EH (cell line): ENCODE measurements around the gene ZNF331.

Experiments used
- DNase-seq: peaks from one replicate; pipeline ENCODE4 v3.0.0-alpha.2; 2015; ENCODE audit warnings: low read depth

The ZNF331 gene

GRCh38 chr19:53520547-53521372, 17.2 kb upstream of the ZNF331 start:
- peak; percentile 99 for DNase-seq

GRCh38 chr19:53521373-53522202, 16.4 kb upstream of the ZNF331 start:
- DNase-seq, result no peak

GRCh38 chr19:53525922-53526321, 12.0 kb upstream of the ZNF331 start:
- no peak for DNase-seq

- no peak for DNase-seq
Measured at GRCh38 chr19:53530622-53531021, 7.3 kb upstream of the ZNF331 start.

- no peak for DNase-seq
Measured at GRCh38 chr19:53531457-53531856, 6.5 kb upstream of the ZNF331 start.

DNA sequence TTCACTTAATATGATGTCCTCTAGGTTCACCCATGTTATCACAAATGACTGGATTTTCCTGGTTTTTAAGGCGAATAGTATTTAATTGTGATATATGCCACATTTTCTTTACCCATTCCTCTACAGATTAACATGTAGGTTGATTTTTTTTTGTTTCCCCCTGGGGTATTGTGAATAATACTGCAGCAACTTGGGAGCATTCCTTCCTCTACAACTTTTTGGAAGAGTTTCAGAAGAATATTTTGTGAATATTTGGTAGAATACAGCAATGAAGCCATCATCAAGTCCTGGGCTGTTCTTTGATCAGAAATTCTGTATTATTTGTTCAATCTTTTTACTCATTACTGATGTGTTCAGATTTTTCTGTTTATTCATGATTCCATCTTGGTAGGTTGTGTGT, 5.6 kb upstream of the ZNF331 start:
- no peak for DNase-seq

- no peak for DNase-seq
Measured at GRCh38 chr19:53536225-53536548, 1.8 kb upstream of the ZNF331 start.

DNA sequence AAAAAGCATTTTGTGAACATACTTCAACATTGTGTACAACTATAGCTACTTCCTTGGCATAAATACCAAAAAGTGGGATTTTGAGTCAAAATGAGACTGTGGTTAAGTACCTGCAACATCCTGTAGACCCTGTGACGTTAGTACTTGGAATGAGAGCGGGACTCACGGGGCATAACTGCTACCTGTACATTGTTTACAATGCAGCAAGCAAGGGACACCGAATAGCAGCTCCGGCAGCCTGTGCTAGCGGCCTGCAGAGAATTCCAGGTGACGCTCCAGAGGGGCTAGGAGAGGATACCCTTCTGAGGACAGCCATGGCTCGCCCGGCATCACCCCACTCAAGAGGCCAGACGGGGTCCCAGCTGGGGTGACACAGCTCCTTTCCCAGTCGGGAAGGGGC, 824 bp upstream of the ZNF331 start:
- DNase-seq, result no peak

DNA sequence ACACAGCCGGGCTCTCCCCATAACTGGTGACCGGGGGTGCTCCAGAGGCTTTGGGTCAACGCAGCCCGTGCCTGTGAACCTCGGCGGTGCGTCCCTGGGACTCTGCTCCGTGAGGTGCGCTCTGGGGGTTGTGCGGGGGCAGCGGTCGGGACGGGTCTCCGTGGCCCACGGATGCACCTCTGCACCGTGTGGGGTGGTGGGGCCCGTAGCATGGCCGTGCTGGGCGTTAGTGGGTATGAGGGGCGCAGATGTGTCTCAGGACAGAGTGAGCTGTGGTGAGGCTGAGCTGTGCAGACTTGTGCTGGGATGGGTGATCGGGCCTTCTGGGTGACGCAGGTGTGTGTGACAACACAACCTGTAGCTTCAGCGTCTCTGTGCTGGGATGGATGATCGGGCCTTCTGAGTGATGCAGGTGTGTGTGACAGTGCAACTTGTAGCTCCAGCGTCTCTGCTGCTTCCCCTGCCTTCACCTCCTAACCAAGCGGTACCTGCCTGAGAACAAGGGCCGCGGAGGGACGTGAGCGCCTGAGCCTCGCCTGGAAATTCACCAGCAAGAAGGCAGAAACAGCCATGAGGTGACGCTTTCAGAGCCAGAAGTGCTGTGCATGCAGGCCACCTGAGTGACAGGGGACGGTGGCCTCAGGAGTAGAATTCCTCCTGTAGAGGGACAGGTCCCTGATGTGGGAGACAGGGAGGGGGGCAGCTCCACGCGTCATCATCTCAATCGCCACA, 599 bp downstream of the ZNF331 start:
- DNase-seq, result no peak

- DNase-seq, result no peak
Measured at GRCh38 chr19:53540091-53540490, 2.1 kb downstream of the ZNF331 start.

DNA sequence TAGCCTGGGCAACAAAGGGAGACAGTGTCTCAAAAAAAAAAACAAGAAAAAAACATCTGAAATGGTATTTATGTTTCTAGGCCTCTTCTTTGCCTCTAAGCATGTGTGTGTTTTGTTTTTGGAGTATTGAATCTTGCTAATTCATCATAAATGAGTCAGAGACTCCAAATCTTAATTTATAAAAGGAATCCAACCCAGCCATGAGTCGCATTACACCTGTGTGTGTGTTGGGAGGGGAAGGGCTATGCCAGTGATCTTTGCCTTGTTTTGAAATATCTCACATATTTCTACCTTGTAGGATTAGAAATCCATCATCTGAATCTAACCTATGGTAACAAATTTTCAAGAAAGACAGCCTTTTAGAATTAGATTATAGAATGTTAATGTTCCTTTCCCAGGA, 4.0 kb downstream of the ZNF331 start:
- no peak for DNase-seq

DNA sequence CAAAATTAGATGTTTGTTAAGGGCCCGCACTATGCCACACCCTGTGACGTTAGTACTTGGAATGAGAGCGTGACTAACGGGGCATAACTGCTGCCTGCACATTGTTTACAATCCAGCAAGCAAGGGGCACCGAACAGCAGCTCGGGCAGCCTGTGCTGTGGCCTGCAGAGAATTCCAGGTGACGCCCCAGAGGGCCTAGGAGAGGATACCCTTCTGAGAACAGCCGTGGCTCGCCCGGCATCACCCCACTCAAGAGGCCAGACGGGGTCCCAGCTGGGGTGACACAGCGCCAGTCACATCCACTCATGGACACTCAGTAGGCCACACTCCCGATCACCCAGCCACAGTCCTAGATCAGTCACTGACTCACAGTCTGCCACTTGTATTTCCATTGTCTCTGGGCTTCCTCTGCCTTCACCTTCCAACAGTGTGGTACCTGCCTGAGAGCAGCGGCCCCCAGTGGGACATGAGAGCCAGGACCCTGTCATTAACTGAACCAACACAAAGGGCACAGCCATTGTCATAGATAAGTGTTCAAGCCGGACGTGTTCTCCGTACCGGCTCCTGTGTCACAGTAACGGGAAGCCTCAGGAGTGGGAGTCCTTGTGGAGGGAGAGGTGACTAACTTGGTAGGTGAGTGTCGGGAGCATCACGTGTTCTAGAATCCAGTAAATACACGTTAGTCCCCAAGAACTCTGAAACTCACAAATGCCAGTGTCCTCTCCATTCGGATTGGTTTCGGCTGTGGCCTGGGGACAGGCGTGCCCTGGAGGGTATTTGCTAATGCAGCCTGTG, 7.5 kb downstream of the ZNF331 start:
- peak; percentile 93 for DNase-seq

DNA sequence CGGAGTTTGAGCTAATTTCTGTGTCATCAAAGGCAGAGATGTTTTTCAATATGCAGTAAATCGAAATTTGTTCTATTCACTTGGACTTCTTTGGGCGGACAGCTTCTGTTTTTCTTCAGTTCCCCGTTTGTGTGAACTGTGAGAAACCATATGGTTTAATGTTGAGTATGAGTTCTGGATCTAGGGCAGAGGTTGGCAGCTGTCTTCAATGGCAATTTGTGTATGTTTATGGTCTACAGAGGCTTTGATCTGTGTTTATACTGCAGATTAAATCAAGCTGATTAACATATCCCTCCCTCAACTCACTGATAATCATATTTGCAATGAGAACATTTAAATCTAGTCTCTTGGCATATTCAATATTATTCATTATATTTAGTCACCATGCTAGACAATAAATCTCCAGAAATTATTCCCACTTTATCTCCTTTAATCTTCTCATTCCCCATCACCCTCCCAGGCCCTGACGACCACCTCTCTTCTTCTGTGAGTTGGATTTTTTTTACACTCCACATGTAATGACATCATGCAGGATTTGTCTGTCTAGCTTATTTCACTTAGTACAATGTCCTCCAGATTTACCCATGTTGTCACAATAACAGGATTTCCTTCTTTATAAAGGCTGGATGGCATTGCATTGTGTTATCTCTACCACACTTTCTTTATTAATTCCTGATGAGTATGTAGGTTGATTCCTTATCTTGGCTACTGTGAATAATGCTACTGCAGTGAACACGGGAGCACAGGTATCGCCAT, 9.0 kb downstream of the ZNF331 start:
- DNase-seq, result no peak

- DNase-seq, result peak; percentile 79
Measured at GRCh38 chr19:53549340-53549739, 11.4 kb downstream of the ZNF331 start.

GRCh38 chr19:53552001-53552721, 14.2 kb downstream of the ZNF331 start:
- DNase-seq, result no peak

- no peak for DNase-seq
Measured at GRCh38 chr19:53553156-53553555, 15.2 kb downstream of the ZNF331 start.

GRCh38 chr19:53553865-53554791, 16.2 kb downstream of the ZNF331 start:
- DNase-seq, result peak; percentile 86

DNA sequence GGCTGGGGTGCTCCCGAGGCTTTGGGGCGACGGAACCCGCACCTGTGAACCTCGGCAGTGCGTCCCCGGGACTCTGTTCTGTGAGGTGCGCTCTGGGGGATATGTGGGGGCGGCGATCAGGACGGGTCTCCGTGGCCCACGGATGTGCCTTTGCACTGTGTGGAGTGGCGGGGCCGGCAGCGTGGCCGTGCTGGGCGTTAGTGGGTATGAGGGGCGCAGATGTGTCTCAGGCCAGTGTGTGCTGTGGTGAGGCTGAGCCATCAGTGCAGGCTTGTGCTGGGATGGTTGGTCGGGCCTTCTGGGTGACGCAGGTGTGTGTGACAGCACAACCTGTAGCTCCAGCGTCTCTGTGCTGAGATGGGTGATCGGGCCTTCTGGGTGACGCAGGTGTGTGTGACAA, 16.9 kb downstream of the ZNF331 start:
- no peak for DNase-seq

- no peak for DNase-seq
Measured at GRCh38 chr19:53555352-53555751, 17.4 kb downstream of the ZNF331 start.
